Esophagus muscularis mucosa (tissue), 4 donors: Measurements from ENCODE around the gene ANKRD49. TPM values are rescaled to one million over a fixed set of nuclear protein-coding genes. Genes with fewer than 3 reads are reported as not detected.

Experiments used
- DNase-seq: peaks from one replicate; pipeline ENCODE4 v3.0.0-alpha.2; 2017; ENCODE audit errors: extremely low spot score
- H3K27ac ChIP-seq, 4 donors: fragments of 200-600 bp; sonication (generic); replicated peaks in 1 of 4; 1 replicate in 3 of 4; 2 replicates in 1 of 4; pipeline ENCODE4 v1.5.1; 2016 to 2019; ENCODE audit warnings: mild to moderate bottlenecking in 1 of 4
- H3K27me3 ChIP-seq, 4 donors: fragments of 200-600 bp; sonication (generic); one replicate each; pipeline versions ENCODE4 v1.5.1 to v1.6.0; 2016 to 2019
- H3K36me3 ChIP-seq, 4 donors: fragments of 200-600 bp; sonication (generic); one replicate each; pipeline ENCODE4 v1.5.1; 2016 to 2019
- H3K4me1 ChIP-seq, 4 donors: fragments of 200-600 bp; sonication (generic); one replicate each; pipeline ENCODE4 v1.5.1; 2016 to 2019
- H3K4me3 ChIP-seq, 4 donors: fragments of 200-600 bp; sonication (generic); 1 replicate in 2 of 4; 2 replicates in 2 of 4; pipeline ENCODE4 v1.5.1; 2016 to 2019; ENCODE audit warnings: mild to moderate bottlenecking in 4 of 4, moderate library complexity in 1 of 4
- H3K9me3 ChIP-seq, 4 donors: fragments of 200-600 bp; sonication (generic); 1 replicate in 3 of 4; 2 replicates in 1 of 4; pipeline ENCODE4 v1.5.1; 2016 to 2019
- EP300 ChIP-seq: sonication (generic); formaldehyde crosslinking; IDR thresholded peaks from one replicate; pipeline ENCODE4 v1.6.1; 2017; ENCODE audit warnings: antibody characterized with exemption
- POLR2A ChIP-seq: fragments of 450-650 bp; IDR thresholded peaks from one replicate; pipeline ENCODE4 v1.6.1; 2017; ENCODE audit warnings: antibody characterized with exemption, moderate library complexity, mild to moderate bottlenecking, low read depth
- POLR2AphosphoS5 ChIP-seq, 2 donors: sonication (generic); formaldehyde crosslinking; IDR thresholded peaks; one replicate each; pipeline ENCODE4 v1.6.1; 2017; ENCODE audit warnings: antibody characterized with exemption in 2 of 2
- WGBS: methylation state at CpG from one replicate; pipeline ENCODE4 v1.1.5; 2018; 5-methylcytosine and 5-hydroxymethylcytosine counted together
- intact Hi-C: fragments of 100-400 bp; cut with DNase I; formaldehyde crosslinking; loops from one replicate; pipeline ENCODE4 v1.15.1; 2023
- total RNA-seq, 4 donors: library from RNA; depleted of rRNA; stranded (reverse); fragments of >200 nt; gene quantifications; one replicate each; pipeline versions ENCODE4 v1.1.0 to v1.2.1, GENCODE V29; 2016
- TF ChIP-seq, protein P1 (sequence below), 3 experiments: fragments of 200-600 bp in 2 of 3; fragments of 450-650 bp in 1 of 3; sonication (generic) in 2 of 3; IDR thresholded peaks; one replicate each; pipeline ENCODE4 v1.5.1; 2017 to 2019; ENCODE audit warnings: antibody characterized with exemption in 3 of 3, mild to moderate bottlenecking in 2 of 3, moderate library complexity in 1 of 3

ANKRD49 gene
- total RNA-seq, 4 donors from 2014 or later, result 16.2 to 20.8 (median 18.0) TPM

DNA sequence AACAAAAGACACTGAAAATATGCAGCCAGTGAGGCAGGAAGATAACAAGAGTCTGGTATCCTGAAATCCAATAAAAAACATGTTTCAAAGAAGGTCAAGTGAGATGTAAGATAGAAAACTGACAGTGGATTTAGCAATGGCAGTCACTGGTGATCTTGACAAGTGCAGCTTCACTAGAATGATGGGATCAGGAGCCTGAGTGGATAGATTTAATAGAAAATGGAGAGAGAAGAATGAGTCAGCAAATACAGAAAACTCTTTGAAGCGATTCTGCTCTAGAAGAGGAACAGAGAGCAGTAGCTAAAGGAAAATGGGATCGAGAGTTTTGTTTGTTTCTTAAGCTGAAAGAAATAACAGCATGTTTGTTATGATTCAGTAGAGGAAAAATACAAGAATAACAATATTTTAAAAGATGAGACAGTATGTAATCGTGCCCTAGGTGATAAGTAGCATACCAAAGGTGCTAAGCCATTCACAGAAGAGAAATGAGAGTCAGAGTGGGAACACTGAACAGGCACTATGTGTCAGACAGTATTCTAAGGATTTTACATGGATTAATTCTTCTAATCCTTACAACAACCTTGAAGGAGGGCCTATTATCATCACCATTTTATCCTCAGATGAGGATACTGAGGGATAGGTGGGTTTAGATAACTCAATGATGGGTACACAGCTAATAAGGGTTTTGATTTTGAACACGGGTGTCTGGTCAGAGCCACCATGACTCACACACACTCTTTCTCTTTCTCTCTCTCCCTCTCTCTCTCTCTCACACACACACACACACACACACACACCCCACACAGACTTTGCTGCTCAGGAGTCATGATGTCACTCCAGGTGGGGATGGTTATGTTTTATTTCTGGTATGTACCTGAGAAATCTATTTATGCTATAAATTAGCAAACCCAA lies 36.4 kb upstream of the ANKRD49 start:
- no peak overlapping the region for H3K4me3 ChIP-seq
- DNase-seq, result no peak
- no peak for TF ChIP-seq EP300
- TF ChIP-seq POLR2A, result no peak
- TF ChIP-seq POLR2AphosphoS5 (IDR thresholded peaks at IDR 0.05), result no peak
- TF ChIP-seq, protein P1, sequence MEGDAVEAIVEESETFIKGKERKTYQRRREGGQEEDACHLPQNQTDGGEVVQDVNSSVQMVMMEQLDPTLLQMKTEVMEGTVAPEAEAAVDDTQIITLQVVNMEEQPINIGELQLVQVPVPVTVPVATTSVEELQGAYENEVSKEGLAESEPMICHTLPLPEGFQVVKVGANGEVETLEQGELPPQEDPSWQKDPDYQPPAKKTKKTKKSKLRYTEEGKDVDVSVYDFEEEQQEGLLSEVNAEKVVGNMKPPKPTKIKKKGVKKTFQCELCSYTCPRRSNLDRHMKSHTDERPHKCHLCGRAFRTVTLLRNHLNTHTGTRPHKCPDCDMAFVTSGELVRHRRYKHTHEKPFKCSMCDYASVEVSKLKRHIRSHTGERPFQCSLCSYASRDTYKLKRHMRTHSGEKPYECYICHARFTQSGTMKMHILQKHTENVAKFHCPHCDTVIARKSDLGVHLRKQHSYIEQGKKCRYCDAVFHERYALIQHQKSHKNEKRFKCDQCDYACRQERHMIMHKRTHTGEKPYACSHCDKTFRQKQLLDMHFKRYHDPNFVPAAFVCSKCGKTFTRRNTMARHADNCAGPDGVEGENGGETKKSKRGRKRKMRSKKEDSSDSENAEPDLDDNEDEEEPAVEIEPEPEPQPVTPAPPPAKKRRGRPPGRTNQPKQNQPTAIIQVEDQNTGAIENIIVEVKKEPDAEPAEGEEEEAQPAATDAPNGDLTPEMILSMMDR (IDR thresholded peaks at IDR 0.05), result no peak
- H3K9me3 ChIP-seq, result no peaks in the 10 kb centered on the region
- peaks cover 8 to 57% (median 33%) of the 10 kb centered on the region in 4 donors for H3K36me3 ChIP-seq
- 78% methylated on average over 4 of the region's 4 CpGs for WGBS
- H3K27me3 ChIP-seq, result no peaks in the 10 kb centered on the region
- H3K27ac ChIP-seq, result no peak overlapping the region
- H3K4me1 ChIP-seq, result no peaks in the 10 kb centered on the region
- intact Hi-C loops, result no loop called here

DNA sequence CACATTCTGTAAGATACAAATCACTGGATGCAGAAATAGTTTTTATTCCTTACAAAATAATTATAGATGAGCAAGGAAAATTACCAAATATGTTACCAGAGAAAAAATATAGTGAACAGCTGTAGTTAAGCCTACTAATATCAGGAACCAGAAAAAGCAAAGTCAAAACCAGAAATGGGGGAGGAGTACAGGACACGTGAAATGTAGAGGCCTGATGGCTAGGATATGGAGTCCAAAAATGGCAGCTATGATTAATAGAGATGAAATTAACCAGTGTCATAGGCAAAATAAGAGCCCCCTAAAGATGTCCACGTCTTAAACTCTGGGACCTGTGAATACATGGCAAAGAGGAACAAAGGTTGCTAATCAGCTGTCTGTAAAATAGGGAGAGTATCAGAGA lies 34.2 kb upstream of the ANKRD49 start:
- H3K27me3 ChIP-seq, result no peaks in the 10 kb centered on the region
- H3K4me1 ChIP-seq, result no peaks in the 10 kb centered on the region
- DNase-seq, result no peak
- H3K9me3 ChIP-seq, result no peaks in the 10 kb centered on the region
- intact Hi-C loops, result no loop called here
- WGBS, result 97% methylated on average over 2 of the region's 2 CpGs
- no peak for TF ChIP-seq POLR2A
- TF ChIP-seq, protein P1 (IDR thresholded peaks at IDR 0.05), result no peak
- no peak for TF ChIP-seq EP300
- no peak for TF ChIP-seq POLR2AphosphoS5 (IDR thresholded peaks at IDR 0.05)
- H3K36me3 ChIP-seq, result peaks cover 8 to 56% (median 29%) of the 10 kb centered on the region in 4 donors
- no peak overlapping the region for H3K4me3 ChIP-seq
- H3K27ac ChIP-seq, result no peak overlapping the region

DNA sequence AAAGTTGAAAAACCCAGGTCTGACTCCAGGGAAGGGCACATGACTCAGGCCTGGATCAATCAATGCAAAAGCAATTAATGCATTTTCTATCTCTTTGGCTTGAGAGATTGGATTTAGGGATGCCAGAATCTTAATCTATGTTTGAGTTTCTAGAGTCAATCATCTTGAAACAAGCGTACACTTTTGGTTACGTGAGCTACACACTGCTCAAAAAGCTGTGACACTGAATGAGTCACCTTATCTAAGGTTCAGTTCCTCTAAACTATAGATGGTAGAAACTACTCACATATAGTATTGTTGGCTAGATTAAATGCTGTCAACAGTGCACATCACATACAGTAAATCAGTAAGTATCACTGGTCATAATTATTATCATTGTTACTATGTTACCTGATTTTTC lies 24.4 kb upstream of the ANKRD49 start:
- DNase-seq, result no peak
- H3K4me3 ChIP-seq, result no peak overlapping the region
- 96% methylated on average over 2 of the region's 2 CpGs for WGBS
- intact Hi-C loops, result no loop called here
- TF ChIP-seq, protein P1 (IDR thresholded peaks at IDR 0.05), result no peak
- TF ChIP-seq EP300, result no peak
- no peak for TF ChIP-seq POLR2A
- TF ChIP-seq POLR2AphosphoS5 (IDR thresholded peaks at IDR 0.05), result no peak
- H3K27me3 ChIP-seq, result no peaks in the 10 kb centered on the region
- H3K36me3 ChIP-seq, result peaks cover 0 to 79% (median 31%) of the 10 kb centered on the region in 4 donors
- no peaks in the 10 kb centered on the region for H3K9me3 ChIP-seq
- H3K27ac ChIP-seq, result no peak overlapping the region
- H3K4me1 ChIP-seq, result peaks cover 0 to 6% (median 3%) of the 10 kb centered on the region in 4 donors

DNA sequence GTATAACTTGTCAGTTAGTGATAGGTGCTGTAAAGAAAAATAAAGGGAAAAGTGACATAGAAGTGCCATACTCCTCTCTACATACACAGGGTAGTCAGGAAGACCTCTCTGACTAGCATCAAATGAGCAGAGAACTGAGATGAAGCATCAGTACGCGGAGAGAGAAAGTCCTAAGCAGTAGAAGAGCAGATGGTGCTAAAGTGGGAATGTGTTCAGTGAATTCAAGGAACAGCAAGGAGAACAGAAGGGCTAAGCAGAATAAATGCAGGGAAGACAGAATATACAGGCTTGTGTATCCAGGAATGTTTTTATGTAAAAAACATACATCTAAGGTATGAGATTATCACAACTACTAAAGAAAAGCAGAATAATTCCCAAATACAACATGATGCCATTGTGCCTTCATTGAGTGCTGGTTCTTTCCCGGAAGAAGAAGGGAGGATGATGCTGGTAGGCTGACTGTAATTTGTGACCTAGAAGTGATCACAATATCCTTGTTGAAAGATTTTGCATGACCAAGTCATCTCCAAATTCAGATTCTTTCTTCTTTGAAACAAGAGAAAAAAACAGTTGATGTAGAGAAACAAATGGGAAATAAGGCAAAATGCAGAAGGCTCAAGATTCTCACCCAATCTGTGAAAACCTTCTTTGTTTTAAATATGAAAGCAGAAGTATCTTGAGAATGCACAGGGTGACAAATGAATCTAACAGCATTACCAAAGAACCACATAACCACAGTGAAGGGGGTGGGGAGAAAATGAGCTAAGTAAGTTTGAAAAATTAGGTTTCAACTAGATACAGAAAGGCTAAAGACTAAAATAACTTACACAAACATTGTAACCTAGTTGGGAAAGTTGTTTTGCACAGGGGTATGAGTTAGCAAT lies 20.6 kb upstream of the ANKRD49 start:
- 94% methylated on average over 3 of the region's 3 CpGs for whole genome bisulfite sequencing
- TF ChIP-seq POLR2A (no peak), EP300 (no peak), POLR2AphosphoS5 (IDR thresholded peaks at IDR 0.05) (no peak)
- TF ChIP-seq, protein P1 (IDR thresholded peaks at IDR 0.05), result no peak

More for the DNA sequence above, 20.6 kb upstream of the ANKRD49 start:
- Histone ChIP-seq H3K36me3 (peaks cover 0 to 80% (median 40%) of the 10 kb centered on the region in 4 donors), H3K4me3 (no peak overlapping the region), H3K4me1 (peaks cover 0 to 6% (median 3%) of the 10 kb centered on the region in 4 donors), H3K9me3 (no peaks in the 10 kb centered on the region), H3K27ac (no peak overlapping the region), H3K27me3 (no peaks in the 10 kb centered on the region)
- DNase-seq, result no peak
- intact Hi-C loops, result no loop called here
